HTERT RPE-1 (cell line): ENCODE results near the gene IFI44.

Experiments
- in situ Hi-C: fragments of 300-500 bp; cut with MboI; formaldehyde crosslinking; loops from 4 replicates; pipeline ENCODE4 v1.14.3; 2020; ENCODE audit warnings: low sequenced_read_pairs

The IFI44 gene

DNA sequence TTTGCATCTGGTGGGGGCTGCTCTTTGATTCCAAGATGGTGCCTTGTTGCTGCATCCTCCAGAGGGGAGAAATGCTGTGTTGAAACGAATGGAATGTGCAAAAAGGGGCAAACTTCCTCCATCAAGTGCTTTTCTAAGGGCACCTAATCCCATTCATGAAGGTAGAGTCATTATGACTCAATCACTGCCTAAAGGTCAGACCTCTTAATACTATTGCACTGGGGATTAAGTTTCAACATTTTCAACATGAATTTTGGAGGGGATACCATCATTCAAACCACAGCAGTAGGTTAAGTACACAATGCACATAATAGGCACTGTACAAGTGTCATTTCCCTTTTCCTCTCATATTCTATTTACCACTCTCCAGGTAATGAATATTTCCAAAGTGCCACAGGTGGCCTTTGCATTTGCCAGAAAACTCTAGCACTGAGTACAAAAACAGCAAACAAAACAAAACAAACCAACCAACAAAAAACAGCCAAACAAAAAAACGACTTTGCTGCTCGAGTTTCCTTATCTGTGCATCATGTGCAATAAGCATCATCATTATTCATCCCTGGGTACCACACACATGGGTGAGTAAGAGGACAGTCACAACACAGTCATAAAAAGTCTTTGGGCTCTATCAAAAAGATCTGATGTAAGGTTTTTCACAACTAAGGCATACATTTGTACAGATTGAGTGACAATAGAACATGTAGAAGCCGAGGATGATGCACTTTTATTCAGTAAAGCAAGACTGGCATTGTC is 42.5 kb downstream of the IFI44 start:
- in situ Hi-C loops: no loop called here

DNA sequence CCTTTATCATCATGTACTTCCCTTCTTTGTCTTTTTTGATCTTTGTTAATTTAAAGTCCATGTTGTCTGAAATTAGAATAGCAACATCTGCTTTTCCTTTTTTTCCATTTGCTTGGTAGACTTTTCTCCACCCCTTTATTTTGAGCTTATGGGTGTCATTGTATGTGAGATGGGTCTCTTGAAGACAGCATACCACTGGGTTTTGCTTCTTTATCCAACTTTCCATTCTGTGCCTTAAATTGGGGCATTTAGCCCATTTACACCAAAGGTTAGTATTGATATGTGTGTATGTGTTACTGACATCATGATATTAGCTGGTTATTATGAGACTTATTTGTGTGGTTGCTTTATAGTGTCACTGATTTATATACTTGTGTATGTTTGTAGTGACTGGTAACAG is 50.2 kb downstream of the IFI44 start:
- in situ Hi-C loops: no loop called here

DNA sequence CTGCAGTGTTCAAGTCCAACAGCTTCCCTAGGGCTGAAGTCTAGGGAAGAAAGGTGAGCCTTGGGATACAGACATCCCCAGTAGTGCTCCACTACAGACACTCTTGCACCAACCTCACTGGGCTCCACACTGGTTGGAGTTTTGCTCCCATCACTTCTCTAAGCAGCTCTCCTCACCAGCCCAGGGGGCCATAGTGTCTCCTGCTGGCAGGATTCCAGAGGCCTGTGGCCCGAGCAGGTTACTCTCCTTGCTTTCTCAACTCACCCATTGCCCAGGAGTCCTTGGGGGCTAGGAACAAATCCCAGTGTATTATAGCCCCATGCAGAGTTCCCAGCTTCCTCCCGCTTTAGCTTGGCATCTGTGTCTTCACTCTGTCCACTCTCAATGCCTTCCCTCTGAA is 52.8 kb downstream of the IFI44 start:
- in situ Hi-C loops: no loop called here

DNA sequence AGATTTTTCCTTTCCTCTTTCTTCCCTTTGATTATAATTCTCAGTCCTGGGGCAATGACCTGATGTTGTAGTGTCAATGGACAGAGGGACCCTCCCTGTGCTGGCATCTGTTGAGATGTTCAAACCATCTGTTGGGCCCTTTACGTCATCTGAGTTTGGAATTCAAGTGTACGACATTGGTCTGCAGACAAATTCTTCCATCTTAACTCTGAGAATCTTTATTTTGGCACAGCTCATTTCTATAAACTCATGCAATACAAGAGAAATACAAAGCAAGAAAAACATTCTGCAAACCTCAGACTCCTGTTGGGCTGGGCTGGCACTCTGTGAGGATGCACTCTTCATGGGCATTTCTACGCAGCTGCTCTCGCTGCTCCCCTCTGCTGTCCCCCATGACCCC is 54.2 kb downstream of the IFI44 start:
- in situ Hi-C loops: no loop called here

DNA sequence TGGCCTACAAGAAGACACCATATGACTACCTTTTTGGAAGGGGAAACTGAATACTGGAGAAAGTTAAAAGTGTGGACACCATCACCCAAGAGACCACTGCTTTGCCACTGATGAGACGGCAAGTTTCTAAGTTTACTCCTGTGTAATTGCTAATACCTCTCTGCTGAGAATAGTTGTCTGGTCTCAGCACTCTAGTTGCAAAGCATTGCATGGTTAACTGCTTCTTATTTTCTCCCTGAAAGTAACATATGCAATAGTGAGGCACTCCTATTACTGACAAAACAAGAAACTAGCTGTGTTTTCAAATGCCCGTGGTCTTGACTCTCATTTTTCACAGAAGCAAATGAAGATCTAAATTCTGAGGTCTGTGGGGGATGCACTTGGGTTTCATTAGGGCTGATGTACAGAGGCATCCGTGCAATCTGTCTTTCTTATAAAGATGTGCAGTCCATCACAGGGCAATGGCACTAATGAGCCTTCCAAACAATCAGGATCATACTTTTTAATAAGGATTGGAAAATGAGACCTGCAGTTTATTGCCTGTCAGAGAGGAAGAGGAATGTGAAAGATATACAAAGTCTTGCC is 62.9 kb downstream of the IFI44 start:
- in situ Hi-C loops: no loop called here

DNA sequence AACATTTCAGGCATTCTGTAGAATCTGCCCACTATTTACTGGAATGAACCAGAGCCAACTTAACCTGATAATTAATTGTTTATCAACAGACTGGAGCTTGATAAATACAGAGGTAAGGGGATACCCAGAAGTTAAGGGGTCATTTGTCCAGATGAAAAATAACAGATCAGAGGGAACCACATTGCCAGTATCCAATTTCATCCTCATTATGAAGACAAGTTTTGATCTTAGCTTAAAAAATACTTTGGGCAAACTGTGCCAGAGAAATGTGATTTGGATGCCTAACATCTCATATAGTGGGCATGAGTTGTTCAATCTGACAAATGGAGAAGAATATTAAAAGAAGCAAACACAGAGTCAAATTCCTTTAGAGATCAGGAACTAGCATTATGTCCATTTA is 63.7 kb downstream of the IFI44 start:
- in situ Hi-C loops: no loop called here
